HepG2 (cell line): ENCODE results near the gene KATNAL1. TPM values are rescaled to one million over a fixed set of nuclear protein-coding genes. Genes with fewer than 3 reads are reported as not detected.

ENCODE experiments used
- AKAP8 ChIP-seq: sonication (generic); formaldehyde crosslinking; IDR thresholded peaks from 2 replicates; pipeline ENCODE4 v1.5.1; 2020; ENCODE audit warnings: mild to moderate bottlenecking, missing genetic modification reagents
- CHCHD3 ChIP-seq: sonication (generic); formaldehyde crosslinking; IDR thresholded peaks from 2 replicates; pipeline ENCODE4 v1.8.0; 2022; ENCODE audit warnings: mild to moderate bottlenecking, missing genetic modification reagents, moderate library complexity
- DMAP1 ChIP-seq: IDR thresholded peaks from 2 replicates; pipeline ENCODE4 v1.6.1; 2016
- ELF4 ChIP-seq: sonication (generic); formaldehyde crosslinking; IDR thresholded peaks from 2 replicates; pipeline ENCODE4 v1.5.0; 2020; ENCODE audit warnings: missing genetic modification reagents, mild to moderate bottlenecking, moderate library complexity, borderline replicate concordance
- EZH2 ChIP-seq: conservative IDR thresholded peaks from 2 replicates; pipeline ENCODE4 v1.6.1; 2012; ENCODE audit warnings: mild to moderate bottlenecking, low read depth, low read length, moderate library complexity
- IKZF4 ChIP-seq: sonication (generic); formaldehyde crosslinking; IDR thresholded peaks from 2 replicates; pipeline ENCODE4 v1.5.1; 2020; ENCODE audit warnings: borderline replicate concordance, mild to moderate bottlenecking, low read depth, missing genetic modification reagents; ENCODE audit errors: not compliant biosample characterization
- KLF11 ChIP-seq: IDR thresholded peaks from 2 replicates; pipeline ENCODE4 v1.6.1; 2016; ENCODE audit warnings: missing compliant biosample characterization
- NFRKB ChIP-seq: fragments of 450-650 bp; IDR thresholded peaks from 2 replicates; pipeline ENCODE4 v1.6.1; 2017
- PCBP1 ChIP-seq: fragments of 200-400 bp; formaldehyde crosslinking; IDR thresholded peaks from 2 replicates; pipeline ENCODE4 v1.6.1; 2017; ENCODE audit warnings: mild to moderate bottlenecking, low read depth, low read length, borderline replicate concordance
- RBM22 ChIP-seq: fragments of 200-400 bp; formaldehyde crosslinking; optimal IDR thresholded peaks from 2 replicates; pipeline ENCODE3; 2017; ENCODE audit warnings: mild to moderate bottlenecking, low read length, moderate library complexity
- RXRB ChIP-seq: IDR thresholded peaks from 2 replicates; pipeline ENCODE4 v1.6.1; 2016; ENCODE audit warnings: borderline replicate concordance, missing genetic modification reagents, missing compliant biosample characterization
- SOX13 ChIP-seq, 3 experiments: fragments of 450-650 bp in 1 of 3; sonication (generic) in 1 of 3; formaldehyde crosslinking in 1 of 3; IDR thresholded peaks in 2 of 3; conservative IDR thresholded peaks in 1 of 3; 2 replicates each; pipeline versions ENCODE4 v1.5.0 to v1.6.1; 2016 to 2020; ENCODE audit warnings: antibody characterized with exemption in 1 of 3, mild to moderate bottlenecking in 1 of 3, missing compliant biosample characterization in 1 of 3, missing genetic modification reagents in 1 of 3, moderate library complexity in 1 of 3
- SP2 ChIP-seq: sonication (generic); formaldehyde crosslinking; IDR thresholded peaks from 2 replicates; pipeline ENCODE4 v1.5.1; 2020; ENCODE audit warnings: mild to moderate bottlenecking, missing genetic modification reagents
- YEATS2 ChIP-seq: sonication (generic); formaldehyde crosslinking; IDR thresholded peaks from 2 replicates; pipeline ENCODE4 v1.4.0; 2020; ENCODE audit warnings: missing genetic modification reagents, borderline replicate concordance
- ZEB1 ChIP-seq: IDR thresholded peaks from 2 replicates; pipeline ENCODE4 v1.6.1; 2012; ENCODE audit warnings: mild to moderate bottlenecking, low read depth, inconsistent platforms; ENCODE audit not compliant: insufficient replicate concordance
- ZFP1 ChIP-seq: IDR thresholded peaks from 2 replicates; pipeline ENCODE4 v1.6.1; 2016
- ZNF264 ChIP-seq: sonication (generic); formaldehyde crosslinking; IDR thresholded peaks from 2 replicates; pipeline ENCODE4 v1.4.0; 2020; ENCODE audit warnings: missing genetic modification reagents
- ZNF296 ChIP-seq: sonication (generic); formaldehyde crosslinking; conservative IDR thresholded peaks from 2 replicates; pipeline ENCODE4 v1.5.0; 2020; ENCODE audit warnings: mild to moderate bottlenecking, missing genetic modification reagents
- ZNF34 ChIP-seq: sonication (generic); formaldehyde crosslinking; IDR thresholded peaks from 2 replicates; pipeline ENCODE4 v1.4.0; 2020; ENCODE audit warnings: mild to moderate bottlenecking, missing genetic modification reagents, borderline replicate concordance
- ZNF431 ChIP-seq: sonication (generic); formaldehyde crosslinking; IDR thresholded peaks from 2 replicates; pipeline ENCODE4 v1.9.0; 2022; ENCODE audit warnings: missing genetic modification reagents, low read depth, mild to moderate bottlenecking, borderline replicate concordance
- ZNF768 ChIP-seq: sonication (generic); formaldehyde crosslinking; IDR thresholded peaks from 2 replicates; pipeline ENCODE4 v1.4.0; 2020; ENCODE audit warnings: missing genetic modification reagents
- ZNF879 ChIP-seq: sonication (generic); formaldehyde crosslinking; IDR thresholded peaks from 2 replicates; pipeline ENCODE4 v1.8.1; 2023; ENCODE audit warnings: missing genetic modification reagents
- polyA plus RNA-seq, 8 experiments: library from polyadenylated mRNA; depleted of rRNA in 3 of 8; stranded (reverse) in 7 of 8; unstranded in 1 of 8; fragments of >200 nt; fragmentation: Illumina TruSeq in 4 of 8; extraction: Trizol in 4 of 8; gene quantifications; 2 replicates each; pipeline versions ENCODE4 v1.2.1 to v1.2.3, GENCODE V29; 2011 to 2016; ENCODE audit warnings: low read depth in 4 of 8, missing spikeins in 1 of 8, mixed read lengths in 1 of 8; ENCODE audit not compliant: insufficient read depth in 1 of 8
- total RNA-seq, 5 experiments: library from RNA; depleted of rRNA; stranded (reverse); fragments of >200 nt; fragmentation: Illumina TruSeq; extraction: Trizol; gene quantifications; 2 replicates each; pipeline ENCODE4 v1.2.3, GENCODE V29; 2016; ENCODE audit warnings: low read depth in 1 of 5
- TF ChIP-seq, protein P1 (sequence below): sonication (generic); formaldehyde crosslinking; conservative IDR thresholded peaks from 2 replicates; pipeline ENCODE4 v1.4.0; 2020; ENCODE audit warnings: missing genetic modification reagents
- TF ChIP-seq, protein P2 (sequence below): sonication (generic); formaldehyde crosslinking; IDR thresholded peaks from 2 replicates; pipeline ENCODE4 v1.4.0; 2020; ENCODE audit warnings: low read depth, mild to moderate bottlenecking, missing genetic modification reagents
- TF ChIP-seq, protein P3 (sequence below): IDR thresholded peaks from 2 replicates; pipeline ENCODE4 v1.6.1; 2016
- TF ChIP-seq, protein P4 (sequence below): sonication (generic); formaldehyde crosslinking; conservative IDR thresholded peaks from 2 replicates; pipeline ENCODE4 v1.4.0; 2020; ENCODE audit warnings: mild to moderate bottlenecking, missing genetic modification reagents, moderate library complexity

KATNAL1 gene
- total and polyA plus RNA-seq, 2 of the 13 experiments (the other 11 are each of a cell fraction or from before 2014, with no cell fraction given) = 3.2 to 11.8 TPM

DNA sequence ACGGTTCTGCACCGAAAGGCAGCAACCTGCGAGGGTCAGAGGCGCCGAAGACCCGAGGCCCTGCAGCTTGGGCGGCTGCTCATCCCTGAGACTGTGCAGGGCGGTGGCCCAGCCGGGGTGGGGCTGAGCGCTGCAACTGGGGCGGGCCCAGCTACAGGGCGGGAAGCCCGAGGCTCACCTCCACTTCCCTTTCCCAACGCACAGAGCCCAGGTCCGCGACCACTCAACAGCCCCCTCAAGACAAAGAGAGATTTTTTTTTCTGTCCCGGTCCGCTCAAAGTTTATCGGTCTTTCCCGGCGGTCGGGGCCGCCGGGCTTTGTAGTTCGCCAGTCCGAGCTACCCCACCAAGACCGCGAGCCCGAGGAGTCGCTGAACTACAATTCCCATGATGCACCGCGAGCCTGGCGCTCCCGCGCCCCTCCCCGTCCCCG lies 573 bp downstream of the KATNAL1 start (continued):
- 0 out of 2 replicates have a peak, but pooled peaks have one; percentile 40 for TF ChIP-seq KLF11 (CRISPR knock-in tag)
- TF ChIP-seq ZNF296 (CRISPR knock-in tag) = no peak
- no peak for TF ChIP-seq ZNF879 (CRISPR knock-in tag)
- peak; percentile 34 for TF ChIP-seq IKZF4 (CRISPR knock-in tag)
- TF ChIP-seq, protein P1, sequence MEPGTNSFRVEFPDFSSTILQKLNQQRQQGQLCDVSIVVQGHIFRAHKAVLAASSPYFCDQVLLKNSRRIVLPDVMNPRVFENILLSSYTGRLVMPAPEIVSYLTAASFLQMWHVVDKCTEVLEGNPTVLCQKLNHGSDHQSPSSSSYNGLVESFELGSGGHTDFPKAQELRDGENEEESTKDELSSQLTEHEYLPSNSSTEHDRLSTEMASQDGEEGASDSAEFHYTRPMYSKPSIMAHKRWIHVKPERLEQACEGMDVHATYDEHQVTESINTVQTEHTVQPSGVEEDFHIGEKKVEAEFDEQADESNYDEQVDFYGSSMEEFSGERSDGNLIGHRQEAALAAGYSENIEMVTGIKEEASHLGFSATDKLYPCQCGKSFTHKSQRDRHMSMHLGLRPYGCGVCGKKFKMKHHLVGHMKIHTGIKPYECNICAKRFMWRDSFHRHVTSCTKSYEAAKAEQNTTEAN = no peak
- no peak for TF ChIP-seq SOX13 (IDR thresholded peaks at IDR 0.05)
- TF ChIP-seq SOX13 (CRISPR knock-in tag; conservative IDR thresholded peaks at IDR 0.05 in 1 of 2, IDR thresholded peaks at IDR 0.05 in 1 of 2) = peak in 1 of 2 experiments; percentile 20; a peak in 1 of 4 replicates
- TF ChIP-seq DMAP1 (CRISPR knock-in tag) = no peak; the same call in 1 of the 2 replicates
- TF ChIP-seq ZEB1 = no peak
- TF ChIP-seq RBM22 = no peak
- TF ChIP-seq RXRB = no peak
- no peak for TF ChIP-seq ZNF431
- TF ChIP-seq EZH2 = no peak
- TF ChIP-seq NFRKB = no peak
- TF ChIP-seq, protein P2, sequence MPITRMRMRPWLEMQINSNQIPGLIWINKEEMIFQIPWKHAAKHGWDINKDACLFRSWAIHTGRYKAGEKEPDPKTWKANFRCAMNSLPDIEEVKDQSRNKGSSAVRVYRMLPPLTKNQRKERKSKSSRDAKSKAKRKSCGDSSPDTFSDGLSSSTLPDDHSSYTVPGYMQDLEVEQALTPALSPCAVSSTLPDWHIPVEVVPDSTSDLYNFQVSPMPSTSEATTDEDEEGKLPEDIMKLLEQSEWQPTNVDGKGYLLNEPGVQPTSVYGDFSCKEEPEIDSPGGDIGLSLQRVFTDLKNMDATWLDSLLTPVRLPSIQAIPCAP (CRISPR knock-in tag) = no peak
- no peak for TF ChIP-seq ZNF264 (CRISPR knock-in tag)
- TF ChIP-seq ZNF34 (CRISPR knock-in tag) = no peak
- TF ChIP-seq, protein P3, sequence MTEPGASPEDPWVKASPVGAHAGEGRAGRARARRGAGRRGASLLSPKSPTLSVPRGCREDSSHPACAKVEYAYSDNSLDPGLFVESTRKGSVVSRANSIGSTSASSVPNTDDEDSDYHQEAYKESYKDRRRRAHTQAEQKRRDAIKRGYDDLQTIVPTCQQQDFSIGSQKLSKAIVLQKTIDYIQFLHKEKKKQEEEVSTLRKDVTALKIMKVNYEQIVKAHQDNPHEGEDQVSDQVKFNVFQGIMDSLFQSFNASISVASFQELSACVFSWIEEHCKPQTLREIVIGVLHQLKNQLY (CRISPR knock-in tag) = no peak
- TF ChIP-seq CHCHD3 (CRISPR knock-in tag) = no peak
- TF ChIP-seq SP2 (CRISPR knock-in tag) = no peak
- TF ChIP-seq ZFP1 = no peak
- no peak; the same call in 1 of the 2 replicates for TF ChIP-seq ZNF768 (CRISPR knock-in tag)
- TF ChIP-seq ELF4 (CRISPR knock-in tag) = no peak
- TF ChIP-seq, protein P4, sequence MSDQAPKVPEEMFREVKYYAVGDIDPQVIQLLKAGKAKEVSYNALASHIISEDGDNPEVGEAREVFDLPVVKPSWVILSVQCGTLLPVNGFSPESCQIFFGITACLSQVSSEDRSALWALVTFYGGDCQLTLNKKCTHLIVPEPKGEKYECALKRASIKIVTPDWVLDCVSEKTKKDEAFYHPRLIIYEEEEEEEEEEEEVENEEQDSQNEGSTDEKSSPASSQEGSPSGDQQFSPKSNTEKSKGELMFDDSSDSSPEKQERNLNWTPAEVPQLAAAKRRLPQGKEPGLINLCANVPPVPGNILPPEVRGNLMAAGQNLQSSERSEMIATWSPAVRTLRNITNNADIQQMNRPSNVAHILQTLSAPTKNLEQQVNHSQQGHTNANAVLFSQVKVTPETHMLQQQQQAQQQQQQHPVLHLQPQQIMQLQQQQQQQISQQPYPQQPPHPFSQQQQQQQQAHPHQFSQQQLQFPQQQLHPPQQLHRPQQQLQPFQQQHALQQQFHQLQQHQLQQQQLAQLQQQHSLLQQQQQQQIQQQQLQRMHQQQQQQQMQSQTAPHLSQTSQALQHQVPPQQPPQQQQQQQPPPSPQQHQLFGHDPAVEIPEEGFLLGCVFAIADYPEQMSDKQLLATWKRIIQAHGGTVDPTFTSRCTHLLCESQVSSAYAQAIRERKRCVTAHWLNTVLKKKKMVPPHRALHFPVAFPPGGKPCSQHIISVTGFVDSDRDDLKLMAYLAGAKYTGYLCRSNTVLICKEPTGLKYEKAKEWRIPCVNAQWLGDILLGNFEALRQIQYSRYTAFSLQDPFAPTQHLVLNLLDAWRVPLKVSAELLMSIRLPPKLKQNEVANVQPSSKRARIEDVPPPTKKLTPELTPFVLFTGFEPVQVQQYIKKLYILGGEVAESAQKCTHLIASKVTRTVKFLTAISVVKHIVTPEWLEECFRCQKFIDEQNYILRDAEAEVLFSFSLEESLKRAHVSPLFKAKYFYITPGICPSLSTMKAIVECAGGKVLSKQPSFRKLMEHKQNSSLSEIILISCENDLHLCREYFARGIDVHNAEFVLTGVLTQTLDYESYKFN (CRISPR knock-in tag) = 0 out of 2 replicates have a peak, but pooled peaks have one; percentile 17
- TF ChIP-seq YEATS2 (CRISPR knock-in tag) = 0 out of 2 replicates have a peak, but pooled peaks have one; percentile 19
- no peak for TF ChIP-seq PCBP1
- TF ChIP-seq AKAP8 (CRISPR knock-in tag) = no peak
